Tibial nerve (tissue), 3 donors: ENCODE data around the gene SLC44A2.

Experiments
- CTCF ChIP-seq, 5 experiments: fragments of 200-600 bp in 3 of 5; fragments of 450-650 bp in 2 of 5; sonication (generic) in 3 of 5; IDR thresholded peaks; one replicate each; pipeline ENCODE4 v1.5.1; 2016 to 2019; ENCODE audit warnings: antibody characterized with exemption in 5 of 5, mild to moderate bottlenecking in 3 of 5, moderate library complexity in 2 of 5
- POLR2A ChIP-seq, 2 donors: fragments of 450-650 bp; IDR thresholded peaks; one replicate each; pipeline ENCODE4 v1.6.1; 2017; ENCODE audit warnings: antibody characterized with exemption in 2 of 2, mild to moderate bottlenecking in 2 of 2, moderate library complexity in 2 of 2

GRCh38 chr19:10690341-10690781 lies 65.0 kb downstream of the SLC44A2 start:
- TF ChIP-seq CTCF (IDR thresholded peaks at IDR 0.05) = no peak
- no peak for TF ChIP-seq POLR2A (IDR thresholded peaks at IDR 0.05)
